ENCODE data around the gene KCNJ5.

The KCNJ5 gene

DNA sequence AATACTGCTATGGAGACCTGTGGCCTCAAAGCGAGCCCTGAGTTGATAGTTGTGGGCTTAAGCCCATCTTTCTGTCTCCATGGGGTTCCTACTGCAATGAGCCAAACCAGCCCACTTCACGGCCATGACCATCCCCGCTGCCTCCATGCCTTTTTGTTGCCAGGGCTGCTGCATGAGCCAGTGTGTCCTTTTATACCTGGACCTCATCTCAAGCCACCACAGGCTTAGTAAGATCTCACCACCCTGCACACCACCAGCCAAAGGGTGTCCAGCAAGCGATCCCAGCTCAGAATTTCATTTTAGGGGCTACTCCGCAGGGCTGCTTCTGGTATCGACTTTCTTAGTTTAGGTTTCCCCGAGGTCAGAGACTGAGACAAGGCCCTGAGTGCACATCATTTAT lies 43.2 kb downstream of the KCNJ5 start:
- no peak for DNase-seq

GRCh38 chr11:128934926-128935325 lies 43.8 kb downstream of the KCNJ5 start:
- DNase-seq = no peak

DNA sequence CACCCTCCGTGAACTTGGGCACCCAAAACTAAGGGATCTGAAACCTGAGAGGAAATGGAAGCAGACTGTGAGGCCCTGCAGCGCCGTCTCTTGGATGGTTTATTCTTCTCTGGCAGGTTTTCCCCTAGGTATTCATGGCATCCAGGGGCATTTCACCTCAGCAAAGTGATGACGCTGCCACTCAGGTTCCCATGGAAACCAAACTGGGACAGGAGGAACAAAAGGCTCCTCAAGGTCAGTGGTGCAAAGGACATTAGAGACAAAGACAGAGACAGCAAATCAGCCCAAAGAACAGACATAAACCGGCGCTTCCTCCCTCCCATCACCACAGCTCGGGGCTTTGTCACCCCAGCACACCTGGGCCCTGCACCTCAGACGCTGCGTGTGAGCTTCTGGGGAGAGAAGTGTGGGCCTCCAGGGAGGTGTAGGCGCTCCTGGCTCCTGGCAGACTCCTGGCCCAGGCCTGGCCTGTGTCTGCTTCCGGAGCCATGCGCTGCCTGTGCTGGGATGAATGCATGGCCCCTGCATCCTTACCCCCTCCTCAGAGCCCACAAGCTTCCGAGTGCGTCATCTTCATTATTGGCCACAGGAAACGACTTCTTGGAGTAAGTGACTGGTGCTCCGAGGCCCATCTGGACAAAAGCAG lies 45.6 kb downstream of the KCNJ5 start:
- DNase-seq = no peak

DNA sequence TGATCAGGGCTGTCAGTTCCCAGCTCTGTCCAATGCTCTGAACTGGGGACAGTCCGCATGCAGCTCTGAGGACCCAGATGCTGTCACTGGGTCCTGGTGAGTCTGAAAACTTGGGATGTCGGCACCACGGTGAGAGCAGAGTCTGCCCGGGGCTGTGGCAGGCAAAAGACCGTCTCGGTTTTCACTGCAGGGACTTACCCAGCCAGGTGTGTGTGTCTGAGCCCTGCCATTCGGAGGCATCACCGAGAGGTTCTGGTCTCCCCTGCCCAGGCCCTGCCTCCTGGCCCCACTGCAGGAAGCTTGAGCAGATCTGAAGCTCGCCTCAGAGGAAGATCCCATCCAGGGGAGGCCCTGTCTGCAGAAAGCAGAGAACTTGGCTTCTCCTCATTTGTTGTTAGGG lies 46.3 kb downstream of the KCNJ5 start:
- no peak for DNase-seq

GRCh38 chr11:128938156-128938885 lies 47.2 kb downstream of the KCNJ5 start:
- no peak for DNase-seq

- DNase-seq = no peak
These were observed 48.4 kb downstream of the KCNJ5 start for GRCh38 chr11:128939591-128939990.

DNA sequence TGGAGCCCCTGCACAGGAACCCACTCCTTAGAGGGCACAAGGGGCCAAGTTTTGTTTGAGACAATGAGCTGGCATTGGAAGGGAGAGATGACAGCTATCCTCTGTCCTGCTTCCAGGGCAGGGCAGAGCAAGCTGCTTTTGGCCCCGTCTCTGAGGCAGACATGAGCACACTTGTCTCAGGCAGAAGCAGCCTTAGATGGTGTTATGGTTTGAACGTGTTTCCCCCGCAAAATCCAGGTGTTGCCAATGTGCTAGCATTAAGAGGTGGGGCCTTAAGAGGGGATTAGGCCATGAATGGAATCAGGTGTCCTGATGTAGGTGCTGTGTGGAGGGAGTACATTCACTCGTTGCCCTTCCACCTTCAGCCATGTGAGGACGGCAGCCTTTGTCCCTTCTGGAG lies 49.0 kb downstream of the KCNJ5 start:
- DNase-seq = no peak

- no peak for DNase-seq
These were observed 49.4 kb downstream of the KCNJ5 start for GRCh38 chr11:128940603-128941002.

GRCh38 chr11:128941110-128941509 lies 50.0 kb downstream of the KCNJ5 start:
- no peak for DNase-seq

- DNase-seq = no peak
These were observed 50.6 kb downstream of the KCNJ5 start for GRCh38 chr11:128941573-128942271.

- DNase-seq = no peak
These were observed 51.1 kb downstream of the KCNJ5 start for GRCh38 chr11:128942272-128942612.

- no peak for DNase-seq
These were observed 51.8 kb downstream of the KCNJ5 start, which contains the start of gene TP53AIP1 for GRCh38 chr11:128942817-128943427. Gene TP53AIP1, minus strand, starts transcription at chr11:128942871. Its CDS starts 5,053 bp downstream, at chr11:128937818.

GRCh38 chr11:128943428-128943976 lies 52.3 kb downstream of the KCNJ5 start:
- DNase-seq = no peak

DNA sequence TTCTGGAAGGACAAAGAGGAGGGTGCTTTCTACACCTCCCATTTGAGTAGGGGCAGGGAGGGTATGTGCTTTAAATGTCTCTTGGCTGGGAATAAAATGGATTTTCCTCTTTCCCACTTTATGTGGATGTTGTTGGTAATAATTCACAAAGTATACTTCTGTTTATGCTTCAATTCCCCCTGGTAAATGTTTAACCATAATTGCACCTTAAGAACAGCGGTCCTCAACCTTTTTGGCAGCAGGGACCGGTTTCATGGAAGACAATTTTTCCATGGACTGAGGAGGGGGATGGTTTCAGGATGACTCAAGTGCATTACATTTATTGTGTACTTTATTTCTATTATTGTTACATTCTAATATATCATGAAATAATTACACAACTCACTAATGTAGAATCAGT lies 55.5 kb downstream of the KCNJ5 start:
- no peak for DNase-seq

- no peak for DNase-seq
These were observed 56.6 kb downstream of the KCNJ5 start for GRCh38 chr11:128947773-128948172.

DNA sequence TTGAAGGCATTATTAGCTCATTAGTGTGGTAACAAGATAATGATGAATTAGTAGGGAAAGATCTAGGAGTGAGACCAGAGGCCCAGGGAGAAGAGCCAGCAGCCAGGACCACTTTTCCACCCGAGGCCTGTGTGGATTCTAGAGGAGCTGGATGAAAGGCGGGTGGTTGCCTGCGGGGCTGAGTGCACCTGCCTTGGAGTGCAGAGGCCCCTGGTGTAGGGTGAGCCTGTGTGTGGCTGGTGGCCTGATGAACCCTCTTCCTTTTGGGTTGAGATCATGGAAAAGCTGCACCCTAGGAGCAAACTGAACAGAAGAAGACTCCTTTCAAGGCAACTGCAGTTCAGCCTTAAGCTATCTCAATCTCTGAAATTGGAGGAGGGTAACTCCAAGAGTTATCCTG lies 57.4 kb downstream of the KCNJ5 start:
- no peak for DNase-seq

DNA sequence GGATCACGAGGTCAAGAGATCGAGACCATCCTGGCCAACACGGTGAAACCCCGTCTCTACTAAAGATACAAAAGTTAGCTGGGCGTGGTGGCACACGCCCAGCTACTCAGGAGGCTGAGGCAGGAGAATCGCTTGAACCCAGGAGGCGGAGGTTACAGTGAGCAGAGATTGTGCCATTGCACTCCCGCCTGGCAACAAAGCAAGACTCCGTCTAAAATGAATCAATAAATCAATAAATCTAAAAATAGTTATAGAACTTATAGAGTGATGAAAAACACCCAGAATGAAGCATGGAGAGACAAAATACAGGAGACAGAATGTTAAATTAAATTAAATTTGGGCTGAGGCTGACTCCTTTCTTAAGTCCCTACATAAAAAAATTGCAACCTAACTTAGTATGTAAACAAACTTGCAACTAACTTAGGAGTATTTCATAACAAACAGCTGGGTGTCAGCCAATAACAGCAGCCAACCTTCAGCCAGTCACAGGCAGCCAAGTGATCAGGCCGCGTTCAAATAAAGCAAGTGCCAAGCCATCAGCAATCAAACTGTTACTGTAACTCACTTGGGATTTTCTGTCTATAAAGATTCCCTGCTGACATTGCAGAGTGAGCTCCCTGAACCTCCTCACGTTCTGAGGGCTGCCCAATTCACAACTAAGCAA lies 58.8 kb downstream of the KCNJ5 start:
- no peak for DNase-seq

DNA sequence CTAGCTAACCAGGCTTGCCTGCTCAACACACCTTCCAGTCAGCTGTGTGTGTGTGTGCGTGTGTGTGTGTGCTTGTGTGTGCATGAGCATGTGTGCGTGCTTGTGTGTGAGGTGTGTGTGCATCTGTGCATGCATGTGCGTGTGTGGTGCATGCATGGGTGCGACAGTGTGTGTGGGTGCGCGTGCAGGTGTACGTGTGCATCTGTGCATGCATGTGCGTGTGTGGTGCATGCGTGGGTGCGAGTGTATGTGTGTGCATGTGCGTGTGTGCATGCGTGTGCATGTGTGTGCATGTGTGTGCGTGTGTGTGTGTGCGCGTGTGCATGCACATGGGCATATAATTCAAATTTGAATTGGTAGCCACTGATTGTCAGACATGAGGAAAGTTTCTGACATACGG lies 62.0 kb downstream of the KCNJ5 start:
- no peak for DNase-seq

- DNase-seq = no peak
These were observed 64.5 kb downstream of the KCNJ5 start for GRCh38 chr11:128955636-128956035.

DNA sequence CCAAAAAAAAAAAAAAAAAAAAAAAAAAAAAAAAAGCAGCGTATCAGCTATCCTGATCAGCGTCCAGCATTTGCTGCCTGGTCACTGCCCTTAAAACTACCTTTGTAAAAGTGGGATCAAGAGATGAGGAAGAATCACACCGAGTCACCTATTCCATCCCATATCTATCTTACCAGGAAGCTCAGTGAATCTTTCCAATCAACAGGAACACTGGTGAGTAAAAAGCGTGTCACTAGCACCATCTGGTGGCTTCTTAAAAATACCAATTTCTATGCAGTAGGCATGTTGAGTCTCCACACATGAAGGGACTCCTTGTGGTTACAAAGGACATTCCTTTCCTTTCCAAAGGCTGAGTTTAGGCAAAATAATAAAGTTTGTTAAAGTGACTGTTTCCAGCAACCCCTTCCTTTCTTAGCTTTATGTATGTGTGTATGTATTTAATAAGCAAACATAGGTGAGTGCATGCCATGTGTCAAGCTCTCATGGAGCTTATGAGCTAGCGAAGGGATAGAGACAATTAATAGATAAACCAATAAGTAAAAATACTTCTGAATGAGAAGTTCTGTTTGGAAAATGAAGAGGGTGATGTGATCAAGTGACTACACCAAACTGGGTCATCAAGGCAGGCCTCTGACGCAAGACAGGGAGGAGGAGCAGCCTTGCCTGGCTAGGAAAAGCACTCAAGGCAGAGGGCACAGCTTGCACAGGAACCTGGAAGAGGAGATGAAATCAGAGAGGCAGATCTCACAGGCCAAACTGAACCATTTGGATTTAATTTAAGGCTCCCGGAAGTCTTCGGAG lies 65.4 kb downstream of the KCNJ5 start:
- DNase-seq = peak; percentile 56

DNA sequence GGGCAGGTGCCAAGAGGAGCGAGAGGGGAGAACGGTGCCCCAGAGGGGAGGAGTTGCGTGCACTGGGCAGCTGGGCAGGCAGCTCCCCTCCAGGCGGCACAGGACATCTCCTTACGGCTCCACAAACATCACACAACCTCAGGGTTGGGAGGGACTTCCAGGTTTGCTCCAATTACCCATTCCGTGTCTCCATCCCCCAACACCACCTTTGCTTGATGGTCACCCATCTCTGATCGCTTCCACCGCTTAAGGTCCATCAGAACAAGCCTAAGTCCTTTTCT lies 66.0 kb downstream of the KCNJ5 start:
- no peak for DNase-seq

- no peak for DNase-seq
These were observed 70.5 kb downstream of the KCNJ5 start for GRCh38 chr11:128961645-128962044.
